Loucy (cell line): Measurements from ENCODE around the gene SQSTM1.

Experiments
- H2AFZ ChIP-seq: fragments of 200-600 bp; sonication (generic); 2 replicates; pipeline ENCODE4 v1.6.0; 2016; ENCODE audit warnings: antibody characterized with exemption, mild to moderate bottlenecking, low read length, moderate library complexity
- H3F3A ChIP-seq: fragments of 200-600 bp; 2 replicates; pipeline ENCODE4 v1.6.0; 2016; ENCODE audit warnings: antibody characterized with exemption, low read depth, mild to moderate bottlenecking
- H3K27me3 ChIP-seq: fragments of 200-600 bp; sonication (generic); 2 replicates; pipeline ENCODE4 v1.6.1; 2014; ENCODE audit warnings: low read length, mild to moderate bottlenecking; ENCODE audit not compliant: insufficient read depth, poor library complexity, severe bottlenecking
- H3K36me3 ChIP-seq: fragments of 200-600 bp; sonication (generic); 2 replicates; pipeline ENCODE4 v1.6.1; 2016; ENCODE audit warnings: low read length; ENCODE audit not compliant: insufficient read depth
- H3K4me1 ChIP-seq: fragments of 200-600 bp; sonication (generic); 2 replicates; pipeline ENCODE4 v1.5.1; 2014; ENCODE audit warnings: low read length, mild to moderate bottlenecking; ENCODE audit not compliant: insufficient read depth, poor library complexity, severe bottlenecking
- H3K4me2 ChIP-seq: fragments of 200-600 bp; sonication (generic); 2 replicates; pipeline ENCODE4 v1.6.0; 2014; ENCODE audit warnings: antibody characterized with exemption, low read length, low read depth, mild to moderate bottlenecking; ENCODE audit not compliant: poor library complexity, severe bottlenecking
- H3K4me3 ChIP-seq: fragments of 200-600 bp; sonication (generic); 2 replicates; pipeline ENCODE4 v1.5.1; 2014; ENCODE audit warnings: low read length, mild to moderate bottlenecking, mixed read lengths; ENCODE audit not compliant: poor library complexity, severe bottlenecking
- H3K79me2 ChIP-seq: fragments of 200-600 bp; sonication (generic); 2 replicates; pipeline ENCODE4 v1.6.1; 2014; ENCODE audit warnings: low read length; ENCODE audit not compliant: insufficient read depth
- H3K9ac ChIP-seq: fragments of 200-600 bp; sonication (generic); 2 replicates; pipeline ENCODE4 v1.6.0; 2014; ENCODE audit warnings: mild to moderate bottlenecking, low read depth, low read length, moderate library complexity; ENCODE audit not compliant: poor library complexity, severe bottlenecking
- H3K9me2 ChIP-seq: fragments of 200-600 bp; sonication (generic); replicated peaks from 2 replicates; pipeline ENCODE4 v1.6.1; 2016; ENCODE audit warnings: low read depth, low read length, mixed read lengths
- H3K9me3 ChIP-seq: fragments of 200-600 bp; sonication (generic); 2 replicates; pipeline ENCODE4 v1.6.1; 2014; ENCODE audit warnings: mild to moderate bottlenecking, antibody characterized with exemption, low read length, low read depth; ENCODE audit not compliant: insufficient read depth
- H4K20me1 ChIP-seq: fragments of 200-600 bp; sonication (generic); 2 replicates; pipeline ENCODE4 v1.6.0; 2014; ENCODE audit warnings: antibody characterized with exemption, low read length, mild to moderate bottlenecking; ENCODE audit not compliant: insufficient read depth, poor library complexity, severe bottlenecking
- CTCF ChIP-seq: fragments of 200-600 bp; sonication (generic); conservative IDR thresholded peaks from 2 replicates; pipeline ENCODE4 v1.5.1; 2014; ENCODE audit warnings: mild to moderate bottlenecking, antibody characterized with exemption, low read length
- EZH2phosphoT487 ChIP-seq: fragments of 200-600 bp; IDR thresholded peaks from 2 replicates; pipeline ENCODE4 v1.6.1; 2018; ENCODE audit warnings: antibody characterized with exemption, mild to moderate bottlenecking, moderate library complexity, borderline replicate concordance

Gene SQSTM1

DNA sequence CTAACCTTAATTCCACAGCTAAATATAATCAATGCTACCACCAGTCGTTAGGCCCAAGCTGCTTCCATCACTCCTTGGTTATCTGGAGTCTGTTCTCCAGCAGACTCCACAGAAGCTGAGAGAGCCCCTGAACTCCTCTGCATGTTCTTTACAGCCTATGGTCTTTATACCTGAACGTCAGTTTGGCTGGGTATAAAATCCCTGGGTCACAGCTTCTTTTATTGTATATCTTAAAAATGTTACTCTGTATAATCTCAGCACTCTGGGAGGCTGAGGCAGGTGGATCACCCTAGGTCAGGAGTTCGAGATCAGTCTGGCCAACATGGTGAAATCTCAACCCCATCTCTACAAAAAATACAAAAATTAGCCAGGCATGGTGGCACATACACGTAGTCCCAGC is 61.6 kb downstream of the SQSTM1 start:
- no peaks in the 10 kb centered on the region for H3K9me2 ChIP-seq
- no peak overlapping the region for H3K4me2 ChIP-seq
- no peaks in the 10 kb centered on the region for H3K9me3 ChIP-seq
- no peaks in the 10 kb centered on the region for H3K4me1 ChIP-seq
- no peaks in the 10 kb centered on the region for H3K79me2 ChIP-seq
- no peaks in the 10 kb centered on the region for H4K20me1 ChIP-seq
- no peak overlapping the region for H3K9ac ChIP-seq
- TF ChIP-seq CTCF (no peak), EZH2phosphoT487 (no peak)
- H3F3A ChIP-seq: no peaks in the 10 kb centered on the region
- H2AFZ ChIP-seq: no peak overlapping the region
- H3K27me3 ChIP-seq: no peaks in the 10 kb centered on the region
- peaks cover 13% of the 10 kb centered on the region; the same call in 1 of the 2 replicates for H3K36me3 ChIP-seq
- H3K4me3 ChIP-seq: no peak overlapping the region

DNA sequence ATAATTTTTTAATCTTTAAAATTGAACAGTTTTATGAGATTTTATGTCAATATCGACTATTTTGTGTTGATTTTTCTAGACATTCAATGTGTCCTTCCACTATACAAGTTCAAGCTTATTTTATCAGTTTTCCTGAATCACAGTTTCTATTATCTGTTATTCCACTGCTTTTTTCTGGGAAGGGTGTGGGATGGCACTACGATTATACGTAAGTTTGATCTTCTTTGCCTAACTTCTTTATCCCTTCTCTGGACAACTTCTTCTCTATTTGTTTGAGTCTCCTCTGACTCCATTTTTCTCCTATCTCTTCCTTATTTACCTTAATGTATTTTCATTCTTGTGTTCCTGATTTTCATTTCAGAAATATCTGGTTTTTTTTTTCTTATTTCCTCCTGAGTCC is 62.5 kb downstream of the SQSTM1 start:
- H3K4me3 ChIP-seq: no peak overlapping the region
- no peaks in the 10 kb centered on the region for H3K4me1 ChIP-seq
- no peaks in the 10 kb centered on the region for H3K9me3 ChIP-seq
- H4K20me1 ChIP-seq: no peaks in the 10 kb centered on the region
- H3K9me2 ChIP-seq: no peaks in the 10 kb centered on the region
- no peak overlapping the region for H3K4me2 ChIP-seq
- no peak overlapping the region for H2AFZ ChIP-seq
- H3K36me3 ChIP-seq: peaks cover 13% of the 10 kb centered on the region; the same call in 1 of the 2 replicates
- no peaks in the 10 kb centered on the region for H3F3A ChIP-seq
- no peaks in the 10 kb centered on the region for H3K27me3 ChIP-seq
- H3K79me2 ChIP-seq: no peaks in the 10 kb centered on the region
- no peak overlapping the region for H3K9ac ChIP-seq
- TF ChIP-seq EZH2phosphoT487: no peak
- no peak for TF ChIP-seq CTCF

GRCh38 chr5:179885491-179886090 is 64.9 kb downstream of the SQSTM1 start:
- TF ChIP-seq EZH2phosphoT487: no peak
- TF ChIP-seq CTCF: no peak
- Histone ChIP-seq H3K4me3 (no peak overlapping the region), H3K9me3 (no peaks in the 10 kb centered on the region), H3K27me3 (no peaks in the 10 kb centered on the region), H3K9ac (no peak overlapping the region), H3K9me2 (no peaks in the 10 kb centered on the region), H3K4me1 (no peaks in the 10 kb centered on the region), H4K20me1 (no peaks in the 10 kb centered on the region), H3K36me3 (peaks cover 13% of the 10 kb centered on the region; the same call in 1 of the 2 replicates), H3K4me2 (no peak overlapping the region), H3F3A (no peaks in the 10 kb centered on the region), H2AFZ (no peak overlapping the region), H3K79me2 (no peaks in the 10 kb centered on the region)
